GM18499 (cell line): Measurements from ENCODE around the gene SHMT2.

ENCODE experiments used
- ATAC-seq: cut with Tn5 transposase; IDR thresholded peaks from one replicate; pipeline ENCODE4 v1.9.1; 2021; ENCODE audit warnings: moderate number of reproducible peaks; ENCODE audit not compliant: insufficient read depth, unreplicated experiment

The SHMT2 gene

DNA sequence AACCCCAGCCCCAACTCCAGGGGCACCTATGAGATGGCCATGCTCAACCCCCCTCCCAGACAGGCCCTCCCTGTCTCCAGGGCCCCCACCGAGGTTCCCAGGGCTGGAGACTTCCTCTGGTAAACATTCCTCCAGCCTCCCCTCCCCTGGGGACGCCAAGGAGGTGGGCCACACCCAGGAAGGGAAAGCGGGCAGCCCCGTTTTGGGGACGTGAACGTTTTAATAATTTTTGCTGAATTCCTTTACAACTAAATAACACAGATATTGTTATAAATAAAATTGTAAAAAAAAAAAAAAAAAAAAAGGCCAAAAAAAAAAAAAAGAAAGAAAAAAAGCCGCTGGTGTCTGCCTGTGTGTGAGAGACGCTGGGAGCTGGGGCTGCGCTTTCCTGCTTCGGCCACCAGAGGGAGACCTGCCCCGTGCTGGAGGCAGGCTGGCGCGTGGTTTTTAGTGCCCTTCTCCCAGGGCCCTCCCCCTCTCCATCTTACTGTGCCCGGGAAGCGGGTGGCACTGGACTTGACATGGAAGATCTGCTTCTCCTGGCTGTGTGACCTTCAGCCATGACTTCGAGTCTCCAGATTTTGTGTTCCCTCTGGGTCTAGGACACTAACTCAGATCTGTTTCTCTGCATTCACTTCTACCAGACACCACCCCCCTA, 16.3 kb upstream of the SHMT2 start:
- ATAC-seq, result no peak

DNA sequence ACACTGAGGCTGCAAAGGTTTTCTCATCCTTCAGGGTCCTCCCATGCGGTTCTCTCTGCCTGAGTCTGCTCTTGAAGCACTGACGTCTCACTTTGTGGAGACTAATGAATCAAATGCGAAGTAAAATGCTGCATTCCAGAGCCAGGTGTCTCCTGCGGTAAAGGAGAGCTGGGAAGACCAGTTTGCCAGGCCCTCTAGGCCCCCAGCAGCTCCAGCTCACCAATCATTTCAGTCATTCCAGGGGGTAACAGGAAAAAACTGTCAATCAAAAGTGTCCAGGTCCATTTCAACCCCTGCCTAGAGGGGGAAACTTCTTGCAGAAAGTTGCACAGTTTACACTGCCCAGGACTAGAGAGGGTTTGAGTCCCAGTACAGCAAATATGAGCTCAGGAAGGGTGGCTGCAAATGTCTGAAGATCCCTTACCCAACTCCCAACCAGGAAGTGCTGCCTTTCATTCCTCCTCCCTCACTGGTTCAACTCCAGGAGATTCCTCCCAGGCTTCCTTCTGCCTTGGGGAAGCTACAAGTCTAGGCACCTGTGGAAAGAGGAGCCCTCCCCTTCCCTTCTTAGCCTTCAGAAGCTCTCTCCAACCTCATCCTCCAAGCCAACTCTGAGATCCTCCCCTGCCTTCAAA, 15.6 kb upstream of the SHMT2 start:
- ATAC-seq, result no peak

DNA sequence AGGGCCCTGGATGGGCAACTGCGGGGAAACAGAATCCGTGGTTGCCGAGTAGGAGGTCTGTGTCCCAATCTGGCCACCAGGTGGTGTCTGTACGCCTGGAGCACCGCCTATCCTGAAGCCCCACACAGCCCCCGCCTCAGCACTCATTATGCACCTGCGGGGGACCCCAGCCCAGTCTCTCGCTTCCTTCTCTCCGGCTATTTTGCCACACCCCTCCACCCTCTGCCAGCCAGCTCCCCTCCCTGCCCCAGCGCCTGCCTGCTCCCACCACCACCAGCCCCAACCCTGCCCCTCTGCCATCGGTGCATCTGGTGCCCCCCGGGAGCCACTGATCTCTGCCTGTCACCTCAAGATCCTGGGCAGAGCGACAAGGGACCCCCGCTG, 15.1 kb upstream of the SHMT2 start:
- ATAC-seq, result no peak

DNA sequence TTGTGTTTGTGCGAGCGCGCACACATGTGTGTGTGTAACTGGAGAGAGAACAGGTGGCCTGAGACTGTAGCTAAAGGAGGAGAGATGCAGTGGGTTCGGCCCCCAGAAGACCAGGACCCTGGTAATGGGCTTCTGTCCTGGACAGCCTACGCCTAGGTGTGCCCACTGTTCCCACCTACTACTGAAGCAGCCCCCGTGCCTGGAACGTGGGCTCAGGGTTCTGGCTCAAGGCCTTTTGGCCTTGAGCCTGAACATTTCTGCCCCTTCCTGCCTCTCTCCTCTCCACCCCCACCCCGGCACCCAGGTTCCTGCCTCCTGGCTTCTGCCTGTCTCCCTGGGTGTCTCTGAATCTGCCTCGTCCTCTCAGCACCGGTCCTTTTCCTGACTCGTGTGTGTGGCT, 14.4 kb upstream of the SHMT2 start:
- no peak for ATAC-seq

DNA sequence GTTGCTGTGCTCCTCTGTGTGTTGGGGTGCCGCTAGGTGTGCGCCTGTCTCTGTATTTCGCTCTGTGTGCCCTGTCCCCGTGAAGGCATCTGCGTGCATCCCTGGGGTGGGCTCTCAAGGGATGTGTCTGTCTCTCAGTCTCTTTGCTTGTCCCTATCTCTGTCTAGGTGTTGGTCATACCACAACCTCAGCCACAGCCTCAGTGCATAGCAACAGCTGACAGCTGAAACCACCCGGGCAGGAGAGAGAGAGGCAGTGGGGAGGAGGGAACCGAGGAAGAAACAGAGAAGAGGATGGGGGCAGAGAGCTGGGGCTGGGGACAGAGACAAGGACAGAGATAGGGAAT, 13.9 kb upstream of the SHMT2 start:
- ATAC-seq, result no peak

DNA sequence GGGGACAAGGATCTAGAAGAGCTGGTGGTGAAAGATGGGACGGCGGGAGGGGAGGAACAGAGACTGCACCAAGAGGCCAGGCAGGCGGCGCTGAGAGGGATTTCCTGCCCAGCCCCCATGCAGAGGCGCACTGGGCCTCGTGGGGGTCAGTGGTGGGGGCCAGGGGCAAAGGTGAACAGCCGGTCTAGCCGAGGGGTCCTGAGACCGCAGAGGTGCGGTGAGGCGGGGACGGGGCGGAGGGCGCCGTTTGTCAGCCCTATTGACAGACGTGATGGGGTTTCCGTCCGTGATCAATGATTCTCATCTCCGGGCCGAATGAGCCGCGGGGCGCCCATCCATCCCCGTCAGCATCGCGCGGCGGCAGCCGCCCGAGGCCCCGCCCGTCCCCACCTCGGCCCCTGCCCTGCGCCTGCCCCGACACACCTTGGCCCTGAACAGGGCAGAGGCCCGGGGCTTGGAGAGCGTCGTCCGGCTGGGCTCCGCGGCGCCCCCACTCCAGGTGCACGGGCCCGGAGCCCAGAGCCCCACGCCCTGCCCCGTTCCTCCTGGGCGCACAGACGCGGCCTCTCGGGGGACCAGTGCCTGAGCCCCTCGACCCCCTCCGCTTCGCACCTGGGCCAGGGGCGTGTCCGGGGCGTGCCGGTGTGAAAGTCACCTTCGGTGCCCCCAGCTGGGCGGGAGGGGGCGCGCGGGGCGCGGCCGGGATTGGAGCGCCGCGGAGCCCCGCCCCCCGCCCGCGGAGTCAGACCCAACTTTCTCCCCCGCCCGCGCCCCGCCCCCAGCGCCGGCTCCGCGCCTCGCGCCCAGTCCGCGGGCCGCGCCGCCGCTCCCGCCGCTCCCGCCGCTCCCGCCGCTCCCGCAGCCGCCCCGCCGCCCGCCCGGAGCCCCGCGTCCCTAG, 13.2 kb upstream of the SHMT2 start, which contains the start of gene NXPH4:
NXPH4 (plus strand) TSS at position 781 of the 898 bp plus-strand sequence. CDS start 176 bp downstream, outside the sequence.
- ATAC-seq, result no peak

DNA sequence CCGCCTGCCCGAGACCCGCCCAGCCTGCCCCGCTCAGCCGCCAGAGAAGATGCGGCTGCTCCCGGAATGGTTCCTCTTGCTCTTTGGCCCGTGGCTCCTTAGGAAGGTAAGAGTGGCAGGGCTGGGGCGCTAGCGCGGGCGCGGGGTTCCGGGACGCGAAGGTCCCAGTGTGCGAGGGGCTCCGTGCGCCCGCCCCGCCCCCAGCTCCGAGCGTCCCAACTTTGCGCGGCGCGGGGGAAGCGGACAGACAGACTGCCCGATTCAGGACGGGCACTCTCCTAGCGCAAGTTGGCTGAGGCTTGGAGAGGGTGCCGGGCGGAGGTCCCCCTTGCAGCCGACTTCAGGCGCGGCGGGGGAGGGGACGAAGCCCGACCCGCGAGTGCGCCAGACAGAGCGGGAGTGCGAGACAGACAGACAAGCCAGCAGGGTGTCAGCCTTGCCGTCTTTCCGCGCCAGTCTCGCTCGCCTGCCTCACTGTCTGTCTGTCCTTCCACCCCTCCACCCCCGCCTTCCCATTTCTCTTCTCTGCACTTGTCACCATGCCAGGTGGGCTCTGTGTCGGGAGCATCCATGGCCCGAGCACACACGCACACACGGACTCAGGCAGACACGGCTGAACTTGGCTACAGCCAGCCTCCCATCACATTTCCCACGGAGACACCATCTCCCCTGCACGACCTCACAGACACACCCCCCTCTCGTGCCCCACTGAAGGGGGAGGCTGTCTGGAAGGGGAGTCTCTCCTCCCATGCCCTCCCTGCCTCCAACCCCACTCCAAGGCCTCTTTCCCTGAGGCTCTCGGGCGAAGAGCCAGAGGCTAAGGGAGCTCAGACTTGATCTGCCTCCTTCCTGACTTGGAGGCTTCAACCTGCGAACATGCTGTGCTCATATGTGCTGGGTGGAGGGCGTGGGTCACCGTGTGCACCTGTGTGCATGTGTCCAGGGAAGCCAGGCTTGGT, 12.3 kb upstream of the SHMT2 start:
- ATAC-seq, result no peak

DNA sequence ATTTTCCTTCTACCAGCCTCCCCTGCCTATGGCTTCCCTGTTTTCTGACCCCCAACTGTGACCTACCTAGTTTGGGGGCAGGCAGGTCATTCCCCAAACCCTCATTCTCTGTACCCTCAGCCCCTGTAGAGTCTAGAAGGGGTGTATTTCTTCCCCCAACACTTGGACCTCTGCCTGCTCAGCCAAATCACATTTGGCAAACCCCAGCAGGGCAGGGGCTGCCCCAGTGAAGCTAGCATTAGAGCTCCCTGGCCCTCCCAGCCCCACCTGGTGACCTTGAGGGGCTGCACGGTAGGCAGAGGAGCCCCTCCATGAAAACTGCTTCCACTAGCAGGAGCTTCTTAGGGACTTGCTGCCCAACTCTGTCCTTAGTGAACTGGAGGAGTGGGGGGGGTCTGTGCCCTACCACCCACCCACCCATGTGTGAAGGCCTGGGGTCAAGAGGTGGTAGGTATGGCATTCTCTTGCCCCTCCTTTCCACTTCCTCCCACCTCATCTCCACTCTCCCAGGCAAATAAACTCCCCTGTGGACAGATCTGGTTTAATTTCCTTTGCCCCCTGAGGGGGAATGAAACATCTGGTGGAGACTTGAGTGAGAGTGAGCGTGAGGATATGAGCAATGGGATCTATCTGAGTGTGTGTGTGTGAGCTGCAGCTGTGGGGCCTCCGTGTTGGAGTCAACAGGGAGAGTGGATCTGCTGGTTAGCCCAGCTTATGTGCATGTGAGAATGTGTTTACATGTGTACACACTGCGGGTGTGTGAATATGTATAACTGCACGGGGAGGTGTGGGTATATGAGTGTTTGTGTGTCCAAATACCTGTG, 11.3 kb upstream of the SHMT2 start:
- no peak for ATAC-seq

DNA sequence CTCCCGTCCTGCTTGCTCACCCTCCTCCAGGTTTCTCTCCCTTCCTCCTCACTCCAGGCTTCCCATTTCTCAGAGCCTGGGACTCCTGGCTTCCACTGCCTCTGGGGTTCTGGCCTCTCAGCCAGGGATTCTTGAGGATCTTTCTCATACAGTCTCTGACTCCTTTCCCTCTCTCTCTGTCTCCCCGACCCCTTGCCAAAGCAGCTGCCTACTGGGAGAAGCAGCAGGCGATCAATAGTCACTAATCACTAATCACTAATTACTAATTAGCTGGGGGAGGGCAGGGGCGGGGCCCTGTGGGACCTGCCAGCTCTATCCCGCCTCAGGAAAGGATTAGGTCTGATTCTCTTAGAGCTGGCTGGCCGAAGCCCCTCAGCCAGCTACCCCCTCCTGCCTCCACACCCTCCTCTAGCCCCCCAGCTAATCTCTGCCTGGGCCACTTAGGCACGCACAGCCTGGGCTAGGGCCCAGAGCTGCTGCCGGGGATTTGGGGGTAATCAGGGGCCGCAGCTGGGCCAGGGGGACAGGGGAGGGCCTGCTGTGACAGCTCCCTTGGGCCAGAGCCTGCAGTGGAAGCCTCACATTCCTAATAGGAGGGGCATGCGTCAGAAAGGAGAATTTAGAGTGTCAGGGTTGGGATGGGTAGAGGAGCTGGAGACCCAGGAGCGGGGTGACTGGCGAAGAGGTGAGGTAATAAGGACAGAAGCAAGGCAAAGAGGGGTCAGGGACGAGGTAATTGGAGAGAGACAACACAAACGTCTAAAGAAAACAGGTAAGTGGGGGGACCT, 10.1 kb upstream of the SHMT2 start:
- no peak for ATAC-seq

DNA sequence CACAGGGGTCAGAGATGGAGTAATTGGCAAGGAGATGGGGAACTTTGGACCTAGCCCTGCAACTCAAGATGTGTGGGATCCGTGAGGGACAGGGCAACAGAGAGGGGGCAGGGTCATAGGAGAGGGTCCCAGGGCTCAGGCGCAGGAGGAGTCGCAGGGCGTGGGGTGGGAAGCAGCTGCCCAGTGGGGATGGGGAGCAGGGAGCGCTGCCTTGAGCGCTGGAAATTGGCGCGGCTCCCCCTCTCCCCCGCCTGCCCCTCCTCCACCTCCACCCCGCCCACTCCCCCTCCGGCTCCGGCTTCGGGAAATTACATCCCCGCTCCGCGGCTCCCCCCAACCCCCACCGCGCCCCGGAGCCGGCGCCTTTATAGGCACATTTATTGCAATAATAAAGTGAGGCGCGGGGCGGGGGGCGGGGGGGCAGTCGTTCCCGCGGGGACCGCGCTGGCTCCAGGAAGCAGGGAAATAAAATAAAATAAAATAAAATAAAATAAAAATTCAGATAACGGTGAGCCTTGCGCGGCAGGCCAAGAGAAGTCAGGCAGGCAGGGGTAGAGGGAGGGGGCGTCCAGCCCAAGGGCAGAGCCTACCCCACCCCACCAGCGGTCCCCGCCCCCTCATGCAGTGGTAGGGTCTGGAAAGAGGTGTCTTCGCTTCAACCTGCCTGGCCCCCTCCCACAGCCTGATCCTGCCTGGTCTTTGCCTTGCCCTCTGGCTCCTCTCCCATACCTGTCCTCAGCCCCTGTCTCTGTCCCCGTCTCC, 9.3 kb upstream of the SHMT2 start:
- no peak for ATAC-seq

DNA sequence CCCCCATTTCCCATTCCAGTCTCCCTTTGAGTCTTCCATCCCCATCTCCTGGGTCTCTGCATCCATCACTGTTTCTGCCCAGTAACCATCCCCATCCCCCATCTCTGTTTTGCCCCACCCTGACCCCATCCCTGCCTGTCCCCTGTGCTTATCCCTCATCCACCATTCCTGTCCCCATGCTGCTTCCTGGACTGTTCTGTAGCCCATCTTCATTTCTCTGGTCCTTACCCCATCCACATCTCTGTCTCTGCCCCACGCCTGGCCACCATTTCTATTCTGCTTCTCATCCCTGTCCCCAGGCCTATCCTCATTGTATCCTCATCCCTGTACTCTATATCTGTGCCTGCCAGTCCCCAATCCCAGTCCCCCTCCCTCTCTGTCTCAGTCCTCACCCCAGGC, 8.7 kb upstream of the SHMT2 start:
- no peak for ATAC-seq

DNA sequence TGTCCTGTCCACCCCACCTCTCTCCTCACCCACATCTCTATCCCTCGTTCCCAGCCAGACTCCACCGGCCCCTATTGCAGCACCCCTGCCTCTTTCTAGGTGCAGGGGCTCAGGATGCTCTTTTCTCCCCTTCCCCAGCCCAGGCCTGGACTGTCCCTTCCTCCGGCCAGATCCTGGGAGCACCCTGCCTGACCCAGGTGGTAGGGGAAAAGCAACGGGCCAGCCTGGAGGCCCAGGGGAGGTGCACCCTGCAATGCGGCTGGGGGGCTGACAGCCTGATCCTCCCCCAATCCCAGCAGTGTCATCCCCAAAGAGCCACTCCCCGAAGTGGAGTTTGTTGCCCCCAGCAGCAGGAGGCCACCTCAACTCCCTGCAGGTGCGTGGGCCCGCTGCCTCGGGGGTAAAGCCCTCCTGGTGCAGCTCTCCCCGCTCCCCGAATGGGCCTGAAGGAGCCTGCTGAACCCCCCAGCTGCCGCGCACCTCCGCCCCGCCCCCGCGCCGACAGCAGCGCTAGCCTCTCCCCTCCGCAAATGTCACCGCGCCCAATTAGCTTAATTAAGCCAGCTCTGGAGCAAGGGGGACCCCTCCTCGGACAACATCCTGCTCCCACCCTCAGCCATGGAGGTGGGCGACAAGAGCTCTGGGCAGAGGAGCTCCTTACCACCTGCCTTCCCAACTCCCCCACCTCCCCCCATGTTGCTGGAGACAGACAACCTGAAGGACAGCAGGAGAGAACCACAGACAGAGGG, 8.2 kb upstream of the SHMT2 start:
- no peak for ATAC-seq

DNA sequence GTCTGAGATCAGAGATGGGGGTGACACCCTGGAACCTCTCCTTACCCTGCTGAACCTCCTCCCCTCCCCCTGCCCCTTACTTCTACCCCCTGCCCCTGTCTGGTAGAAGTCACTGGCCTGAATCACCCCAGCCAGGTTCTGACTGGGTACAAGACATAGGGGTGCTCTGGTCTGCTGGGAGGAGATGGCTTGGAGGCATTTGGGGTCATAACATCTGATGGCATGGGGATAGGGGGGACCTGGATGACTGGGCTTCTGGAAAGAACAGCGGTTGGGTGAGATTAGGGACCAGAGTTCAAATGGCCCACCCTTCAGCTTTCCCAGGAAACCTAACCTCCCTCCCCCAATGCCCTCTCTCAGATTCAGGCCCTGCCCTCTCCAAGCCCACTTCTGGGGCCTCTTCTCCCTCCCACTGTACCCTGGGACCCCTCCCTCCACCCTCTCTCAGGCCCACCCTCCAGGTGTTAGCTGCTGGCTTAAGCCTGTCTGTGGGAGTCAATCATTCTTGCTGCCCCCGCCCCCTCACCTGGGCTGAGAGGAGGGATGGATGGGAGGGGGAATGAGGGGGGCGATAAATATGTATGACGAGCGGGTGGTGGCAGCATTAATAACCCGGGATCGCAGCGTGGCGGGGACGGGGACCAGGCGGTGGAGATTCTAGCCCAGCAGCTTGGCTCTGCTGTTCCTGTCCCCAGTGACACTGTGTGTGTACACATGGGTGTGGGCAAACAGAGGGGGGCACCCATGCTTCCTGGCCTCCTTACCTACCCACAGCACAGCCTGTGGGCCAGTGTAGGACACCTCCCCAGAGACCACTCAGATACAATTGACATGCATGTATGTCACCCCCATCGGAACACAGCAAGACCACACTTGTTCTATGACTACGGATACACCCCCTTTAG, 7.0 kb upstream of the SHMT2 start:
- ATAC-seq, result no peak

DNA sequence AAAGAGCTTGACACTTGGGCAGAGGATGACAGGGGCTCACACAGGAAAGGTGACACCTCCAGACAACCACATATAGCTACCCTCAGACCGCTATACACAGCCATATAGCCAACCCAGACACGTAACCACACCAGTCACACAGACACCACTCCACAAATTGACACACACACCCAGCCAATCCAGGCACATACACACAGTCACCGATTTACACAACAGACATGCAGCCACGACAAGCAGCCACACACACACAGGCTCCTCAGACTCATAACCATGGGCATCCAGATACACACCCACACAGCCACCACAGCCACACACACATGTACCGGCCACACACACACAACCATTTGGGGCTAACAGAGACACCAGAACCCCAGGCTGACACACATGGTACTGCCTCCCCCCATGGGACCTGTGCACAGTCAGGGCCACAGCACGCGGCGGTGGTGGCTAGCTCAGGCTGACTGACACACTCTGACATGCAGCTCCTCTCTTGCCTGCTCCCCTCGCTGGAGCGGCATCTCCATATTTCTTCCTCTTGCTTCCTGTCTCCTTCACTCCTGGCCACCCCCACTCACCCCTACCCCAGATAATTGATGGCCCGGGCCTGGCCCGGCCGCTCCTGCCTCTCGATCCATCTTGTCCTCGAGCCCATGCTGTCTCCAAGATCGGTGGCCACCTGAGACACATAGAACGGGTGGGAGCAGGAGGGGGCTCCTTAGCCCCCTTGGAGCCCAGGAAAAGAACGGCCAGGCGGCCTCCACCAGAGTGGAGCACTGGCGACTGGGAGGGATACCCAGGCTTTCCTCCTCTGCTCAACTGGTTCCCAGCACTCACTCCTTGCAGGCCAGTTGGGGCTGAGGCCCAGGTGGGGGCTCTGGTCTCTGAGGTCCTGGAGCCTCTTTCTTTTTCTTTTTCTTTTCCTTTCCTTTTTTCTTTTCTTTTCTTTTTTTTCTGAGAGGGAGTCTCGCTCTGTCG, 6.0 kb upstream of the SHMT2 start:
- no peak for ATAC-seq
